GM18861 (cell line): ENCODE data around the gene NTN5.
"Not testable (repeated sequence)": the region's sequence is repeated elsewhere in the genome, so short reads cannot be mapped to it uniquely, and the experiment has no call there.

Source experiments
- ATAC-seq: cut with Tn5 transposase; IDR thresholded peaks from one replicate; pipeline ENCODE4 v1.9.1; 2021; ENCODE audit not compliant: unreplicated experiment

The NTN5 gene

DNA sequence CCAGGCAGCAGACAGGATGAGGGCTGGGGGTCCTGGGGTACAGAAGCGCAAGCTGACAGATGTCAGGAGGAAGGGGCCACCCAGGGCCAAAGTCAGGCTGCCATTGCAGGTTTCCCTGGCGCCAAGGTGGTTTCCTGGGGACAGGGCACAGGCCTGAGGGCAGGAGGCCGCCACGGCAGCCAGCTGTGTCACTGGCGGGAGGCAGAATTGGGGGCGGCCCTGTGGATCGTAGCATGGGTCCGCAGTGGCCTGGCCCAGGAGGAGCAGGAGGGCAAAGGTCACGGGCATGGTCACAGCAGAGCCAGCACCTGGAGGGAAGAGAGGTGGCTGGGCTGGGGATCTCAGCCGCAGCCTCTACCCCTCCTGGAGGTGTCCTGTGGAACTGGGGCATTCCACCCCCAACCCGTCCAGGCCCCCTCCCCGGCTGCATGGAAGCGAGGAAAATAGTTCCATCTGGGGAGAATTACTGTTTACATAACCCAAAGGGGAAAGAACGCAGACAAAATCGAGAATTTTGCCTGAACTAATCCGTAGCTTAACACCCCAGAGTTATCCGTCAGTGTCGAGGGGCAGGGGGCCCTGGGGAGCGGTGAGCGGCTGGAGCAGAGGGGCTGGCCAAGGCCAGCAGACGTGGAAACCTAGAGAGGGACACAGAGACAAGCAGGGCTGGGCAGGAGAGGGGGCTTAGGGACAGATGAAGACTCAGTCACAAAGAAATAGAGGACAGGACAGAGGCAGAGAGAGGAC lies 1.9 kb downstream of the NTN5 start:
- no peak for ATAC-seq

DNA sequence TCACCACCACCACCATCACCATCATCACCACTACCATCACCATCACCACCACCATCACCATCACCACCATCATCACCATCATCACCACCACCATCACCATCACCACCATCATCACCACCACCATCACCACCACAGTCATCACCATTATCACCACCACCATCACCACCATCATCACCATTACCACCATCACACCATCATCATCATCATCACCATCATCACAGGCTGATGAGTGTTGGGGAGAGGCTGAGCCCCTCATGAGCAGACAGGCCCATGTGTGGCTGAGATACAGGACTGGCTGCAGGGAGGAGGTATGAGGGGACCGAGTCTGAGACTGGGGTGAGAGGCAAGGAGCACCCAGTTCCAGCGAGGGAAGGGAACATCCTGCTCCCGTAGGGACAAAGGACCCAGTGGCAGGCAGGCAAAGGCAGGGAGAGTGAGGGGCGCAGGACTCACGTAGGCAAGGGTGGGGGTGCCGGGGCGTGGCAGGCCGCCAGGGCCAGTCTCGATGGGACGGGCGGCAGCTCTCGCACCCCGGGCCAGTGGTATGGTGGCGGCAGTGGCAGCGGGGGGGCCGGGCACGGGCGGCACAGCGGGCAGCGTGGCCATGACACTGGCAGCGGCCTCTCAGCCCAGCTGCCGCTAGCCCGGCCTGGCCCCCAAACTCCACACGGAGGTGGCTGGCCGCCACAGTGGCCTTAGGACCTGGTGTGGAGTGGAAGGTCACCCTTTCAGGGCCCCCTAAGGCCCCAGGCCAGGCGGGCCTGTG lies 2.7 kb downstream of the NTN5 start:
- no peak for ATAC-seq

- no peak for ATAC-seq
Measured at GRCh38 chr19:48668761-48669160, 4.1 kb downstream of the NTN5 start.

DNA sequence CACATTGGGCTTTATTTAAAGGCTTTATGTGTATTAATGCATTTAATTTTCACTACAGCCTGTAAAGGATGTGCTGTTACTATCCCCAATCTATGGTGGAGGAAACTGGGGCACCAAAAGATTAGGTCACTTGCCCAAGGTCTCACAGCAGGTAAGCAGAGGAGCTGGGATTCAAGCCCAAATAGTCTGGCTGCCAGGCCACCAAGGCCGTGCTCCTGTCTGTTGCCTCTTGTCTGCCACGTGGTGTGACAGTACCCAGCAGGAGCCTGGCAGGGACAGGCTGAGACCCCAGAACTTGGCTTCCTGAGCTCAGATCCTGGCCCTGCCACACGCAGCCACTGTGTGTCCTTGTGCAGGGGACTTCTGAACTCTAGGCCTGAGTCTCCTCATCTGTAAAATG lies 4.5 kb downstream of the NTN5 start:
- ATAC-seq = no peak

- no peak for ATAC-seq
Measured at GRCh38 chr19:48665786-48666185, 7.0 kb downstream of the NTN5 start.

DNA sequence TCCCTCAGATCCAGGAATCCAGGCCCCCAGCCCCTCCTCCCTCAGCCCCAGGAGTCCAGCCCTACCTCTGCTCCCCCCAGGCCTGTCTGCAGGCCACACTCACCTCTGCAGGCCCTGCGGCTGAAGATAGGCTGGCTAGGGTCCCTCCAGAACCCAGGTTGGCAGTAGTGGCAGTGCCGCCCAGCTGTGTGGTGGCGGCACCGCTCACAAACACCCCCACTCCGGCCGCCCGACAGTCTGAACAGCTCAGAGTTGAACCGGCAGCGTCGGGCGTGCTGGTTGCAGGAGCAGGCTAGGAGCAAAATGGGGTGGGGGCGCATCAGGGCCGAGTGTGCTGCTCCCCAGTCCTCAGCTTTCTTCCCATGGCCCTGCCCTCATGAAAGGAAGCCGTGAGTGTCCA lies 8.3 kb downstream of the NTN5 start:
- ATAC-seq = no peak

DNA sequence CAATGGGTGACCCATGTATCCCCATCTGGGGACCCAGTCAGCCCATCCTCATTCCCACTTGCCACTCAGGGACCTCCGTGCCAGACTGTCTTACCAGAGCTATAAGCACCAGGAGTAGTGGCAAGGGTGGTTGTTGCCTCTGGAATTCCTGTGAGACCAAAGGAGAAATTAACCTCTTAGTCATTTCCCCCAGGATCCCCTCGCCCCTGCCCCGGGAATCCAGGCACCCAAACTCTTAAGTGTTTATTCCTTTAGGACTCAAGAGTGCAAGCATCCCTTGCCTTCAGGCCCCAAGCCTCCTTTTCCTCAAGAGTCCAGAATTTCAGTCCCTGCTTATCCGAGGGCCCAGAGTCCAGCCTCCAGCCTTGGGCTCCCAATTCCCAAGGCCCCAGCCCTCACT lies 9.2 kb downstream of the NTN5 start:
- ATAC-seq = no peak

DNA sequence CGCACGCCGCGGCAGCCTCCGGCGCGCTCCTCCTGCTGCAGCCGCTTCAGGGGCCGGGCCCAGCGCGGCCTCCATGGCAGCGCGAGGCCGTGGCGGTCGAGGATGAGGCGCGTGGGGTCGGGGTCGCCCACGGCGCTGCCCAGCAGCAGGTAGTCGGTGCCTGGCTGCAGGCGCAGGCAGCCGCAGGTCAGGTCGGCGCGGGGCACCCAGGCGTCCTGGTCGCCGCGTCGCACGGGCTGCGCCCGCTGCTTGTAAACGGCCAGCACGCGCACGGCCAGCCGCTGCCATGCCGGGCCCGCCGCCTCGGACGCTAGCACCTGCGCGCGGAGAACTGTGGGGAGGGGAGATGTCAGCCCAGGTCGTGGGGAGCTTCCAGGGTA lies 11.1 kb downstream of the NTN5 start:
- no peak for ATAC-seq

- peak; percentile 74 for ATAC-seq
Measured at GRCh38 chr19:48660852-48661710, 11.7 kb downstream of the NTN5 start.

GRCh38 chr19:48659768-48660167 lies 13.0 kb downstream of the NTN5 start:
- no peak for ATAC-seq

GRCh38 chr19:48658483-48658882 lies 14.3 kb downstream of the NTN5 start:
- ATAC-seq = no peak

DNA sequence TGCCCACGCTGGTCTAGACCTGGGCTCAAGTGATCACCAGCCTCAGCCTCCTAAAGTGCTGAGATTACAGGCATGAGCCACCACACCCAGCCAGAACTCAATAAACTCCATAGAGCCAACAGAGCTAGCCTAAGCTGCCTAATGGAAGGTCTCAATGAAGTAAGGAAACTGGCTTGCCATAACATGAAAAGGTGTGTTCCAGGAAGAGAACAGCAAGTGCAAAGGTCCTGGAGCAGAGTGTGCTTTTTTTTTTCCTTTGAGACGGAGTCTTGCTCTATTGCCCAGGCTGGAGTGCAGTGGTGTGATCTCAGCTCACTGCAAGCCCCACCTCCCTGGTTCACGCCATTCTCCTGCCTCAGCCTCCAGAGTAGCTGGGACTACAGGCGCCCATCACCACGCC lies 15.0 kb downstream of the NTN5 start:
- ATAC-seq = not testable (repeated sequence)

DNA sequence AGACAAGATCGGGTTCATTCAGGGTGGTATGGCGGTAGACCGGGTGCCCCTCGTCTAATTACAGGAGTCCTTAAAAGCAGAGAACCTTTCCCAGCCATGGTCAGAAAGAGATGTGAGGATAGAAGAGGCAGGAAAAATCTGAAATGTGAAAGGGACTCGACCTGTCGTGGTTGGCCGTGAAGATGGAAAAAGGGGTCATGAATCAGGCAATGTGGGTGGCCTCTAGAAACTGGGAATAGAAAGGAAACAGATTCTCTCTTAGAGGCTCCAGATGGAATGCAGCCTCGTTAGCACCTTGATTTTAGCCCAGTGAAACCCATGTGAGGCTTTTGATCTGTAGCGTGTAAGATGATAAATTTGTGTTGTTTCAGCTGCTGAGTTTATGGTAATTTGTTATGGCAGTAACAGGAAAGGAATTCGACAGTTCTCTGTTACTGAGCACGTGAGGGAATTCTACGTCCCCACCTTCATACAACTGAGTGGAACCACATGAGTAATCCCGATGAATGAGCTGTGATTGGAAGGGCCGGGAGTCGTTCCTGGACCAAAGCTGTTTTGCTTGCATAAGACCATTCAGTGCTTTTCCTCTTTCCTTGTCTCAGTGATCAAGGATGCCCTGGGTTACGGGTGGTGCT lies 15.9 kb downstream of the NTN5 start:
- no peak for ATAC-seq

DNA sequence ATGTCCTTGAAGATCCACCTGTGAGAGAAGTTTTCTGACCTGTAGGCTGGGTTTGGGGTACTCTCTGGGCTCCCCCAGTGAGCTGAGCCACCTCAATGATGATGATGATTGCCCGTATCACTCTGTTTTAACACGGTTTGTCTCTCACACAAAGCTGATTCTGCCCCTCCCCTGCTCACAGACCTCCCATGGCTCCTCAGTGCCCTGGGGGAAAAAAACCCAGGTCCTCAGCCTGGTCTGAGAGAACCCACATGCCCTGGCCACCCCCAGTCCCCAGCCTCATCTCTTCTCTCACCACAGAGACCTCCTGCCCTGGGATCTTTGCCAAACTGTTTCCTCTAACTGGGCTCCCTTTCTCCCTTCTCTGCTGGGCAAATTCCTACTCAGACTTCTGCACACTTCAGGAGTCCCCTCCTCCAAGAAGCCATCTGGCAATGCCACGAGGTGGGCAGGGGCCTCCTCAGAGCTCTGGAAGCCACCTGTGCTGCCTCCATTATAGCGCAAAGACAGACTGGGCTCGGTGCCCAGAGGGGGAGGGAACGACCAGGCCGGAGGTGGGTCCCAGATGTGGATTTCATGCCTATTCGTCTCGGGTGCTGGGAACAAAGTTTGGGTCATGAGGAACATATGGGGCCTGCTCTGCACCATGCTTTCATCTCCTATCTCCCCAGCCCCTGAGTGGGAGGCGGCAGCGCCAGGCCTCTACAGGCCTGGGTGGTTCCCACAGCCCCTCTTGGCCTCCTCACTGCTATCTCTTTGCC lies 18.3 kb downstream of the NTN5 start:
- ATAC-seq = no peak

GRCh38 chr19:48651683-48652048 lies 21.2 kb downstream of the NTN5 start:
- no peak for ATAC-seq

GRCh38 chr19:48650974-48651682 lies 21.7 kb downstream of the NTN5 start:
- no peak for ATAC-seq

- ATAC-seq = no peak
Measured at GRCh38 chr19:48648134-48648533, 24.7 kb downstream of the NTN5 start.

DNA sequence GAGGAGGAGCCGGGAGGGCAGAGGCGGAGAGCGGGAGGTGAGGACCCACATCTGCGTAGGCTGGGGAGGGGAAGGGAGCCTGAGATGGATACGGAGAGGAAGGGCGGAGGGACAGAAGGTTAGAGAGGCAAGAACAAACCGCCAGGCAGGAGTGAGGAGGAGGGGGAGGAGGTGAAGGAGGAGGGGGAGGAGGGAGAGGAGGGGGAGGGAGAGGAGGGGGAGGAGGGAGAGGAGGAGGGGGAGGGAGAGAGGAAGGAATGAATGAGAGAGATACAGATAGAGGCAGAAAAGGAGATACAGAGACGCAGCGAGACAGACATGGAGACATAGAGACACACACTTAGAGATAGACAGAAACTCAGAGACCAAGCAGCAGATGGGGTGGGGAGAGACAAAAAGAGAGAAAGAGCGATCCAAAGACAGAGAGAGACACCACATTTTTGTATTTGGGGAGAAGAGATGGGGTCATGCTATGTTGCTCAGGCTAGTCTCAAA lies 26.0 kb downstream of the NTN5 start:
- ATAC-seq = no peak

- no peak for ATAC-seq
Measured at GRCh38 chr19:48646001-48646721, 26.7 kb downstream of the NTN5 start, which contains the start of gene CA11. Gene CA11, minus strand, starts transcription at chr19:48646187. Its CDS starts 555 bp downstream, at chr19:48645632.
